T1000 (cell line): ENCODE results near the gene ACSF3.
"Not testable (repeated sequence)": the region's sequence is repeated elsewhere in the genome, so short reads cannot be mapped to it uniquely, and the experiment has no call there.

Experiments
- DNase-seq: peaks from one replicate; lab custom pipeline; 2025; ENCODE audit warnings: mixed read lengths; lab: John Stamatoyannopoulos, UW

The ACSF3 gene

DNA sequence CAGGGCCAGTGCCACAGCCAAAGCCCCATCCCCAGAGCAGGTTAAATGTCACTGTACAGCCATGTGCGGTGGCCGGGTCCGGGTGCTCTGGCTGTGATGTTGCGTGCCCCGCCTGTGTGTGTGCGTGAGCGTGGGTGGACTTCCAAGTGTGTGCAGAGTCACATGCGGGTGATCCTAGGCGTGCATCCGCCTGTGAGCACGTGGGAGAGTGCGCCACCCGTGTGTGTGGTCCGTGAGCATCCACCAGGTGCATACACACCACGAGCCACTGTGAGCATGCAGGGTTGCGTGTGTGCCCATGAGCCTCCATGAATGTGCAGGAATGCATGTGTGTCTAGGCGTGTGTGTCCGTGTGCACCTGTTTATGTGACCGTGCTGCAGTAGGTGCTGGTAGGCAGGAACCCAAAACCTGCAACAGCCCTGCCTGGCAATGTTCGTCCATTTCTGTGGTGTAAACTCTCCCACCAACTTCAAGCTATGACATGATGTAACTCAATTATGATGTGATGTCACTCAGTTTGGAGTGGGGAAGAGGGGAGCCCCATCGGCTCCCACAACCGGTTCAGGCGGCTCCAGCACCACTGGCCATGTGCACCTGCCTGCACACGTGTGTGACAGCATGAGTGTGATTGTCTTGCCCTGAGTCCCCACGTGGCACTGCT lies 37.6 kb upstream of the ACSF3 start:
- DNase-seq = no peak

DNA sequence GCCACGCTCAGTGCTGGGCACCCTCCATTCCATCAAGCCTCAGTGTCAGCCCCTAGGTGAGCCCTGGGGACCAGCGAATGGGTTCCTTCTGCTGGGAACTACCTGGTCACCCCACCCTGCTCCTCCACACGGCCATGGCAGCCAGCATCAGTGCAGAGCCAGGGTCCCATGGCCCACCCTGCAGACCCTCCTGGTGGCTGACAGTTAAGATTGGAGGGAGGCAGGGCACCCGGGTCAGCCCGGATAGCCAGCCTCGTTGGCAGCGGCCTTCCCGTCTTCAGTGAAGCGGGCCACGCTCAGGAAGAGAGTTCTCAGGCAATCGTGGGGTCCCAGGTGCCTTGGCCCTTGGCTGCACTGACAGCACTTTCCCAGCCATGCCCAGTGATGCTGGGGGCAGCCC lies 37.1 kb upstream of the ACSF3 start:
- no peak for DNase-seq

DNA sequence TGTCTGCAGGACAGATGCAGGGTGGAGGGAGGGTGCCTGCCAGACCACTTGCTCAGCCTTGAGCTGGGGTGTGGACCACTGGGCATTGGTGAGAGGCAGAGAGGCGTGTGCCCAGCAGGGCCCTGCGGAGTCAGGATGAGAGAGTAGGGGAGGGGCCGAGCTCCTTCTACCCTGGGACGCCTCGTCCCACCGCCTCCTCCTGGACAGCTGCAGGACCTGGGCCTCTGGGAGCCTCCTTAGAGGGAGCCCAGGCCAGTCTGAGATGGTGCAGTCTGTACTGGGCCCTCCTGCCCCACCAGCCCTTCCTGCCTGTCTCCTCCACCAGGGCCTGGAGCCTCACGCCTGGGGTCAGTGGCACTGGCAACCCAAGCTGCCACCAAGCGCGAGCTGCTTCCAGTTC lies 35.9 kb upstream of the ACSF3 start:
- DNase-seq = no peak

DNA sequence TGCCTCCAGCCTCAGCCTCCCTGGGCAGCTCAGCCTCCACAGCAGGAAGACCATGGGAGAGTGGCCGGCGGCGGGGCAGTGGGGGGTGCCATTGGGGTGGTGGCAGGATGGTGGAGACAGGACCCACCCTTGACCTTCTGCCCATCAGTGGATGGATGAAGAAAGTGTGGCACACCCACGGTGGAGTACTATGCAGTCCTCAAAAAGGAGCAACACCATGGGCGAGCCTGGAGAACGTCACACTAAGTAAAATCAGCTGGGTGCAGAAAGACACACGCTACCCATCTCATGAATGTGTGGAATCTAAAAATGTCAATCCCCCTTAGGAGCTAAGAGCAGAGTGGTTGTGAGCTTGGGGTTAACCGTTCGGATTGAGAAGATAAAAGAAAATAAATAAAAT lies 34.8 kb upstream of the ACSF3 start:
- no peak for DNase-seq

DNA sequence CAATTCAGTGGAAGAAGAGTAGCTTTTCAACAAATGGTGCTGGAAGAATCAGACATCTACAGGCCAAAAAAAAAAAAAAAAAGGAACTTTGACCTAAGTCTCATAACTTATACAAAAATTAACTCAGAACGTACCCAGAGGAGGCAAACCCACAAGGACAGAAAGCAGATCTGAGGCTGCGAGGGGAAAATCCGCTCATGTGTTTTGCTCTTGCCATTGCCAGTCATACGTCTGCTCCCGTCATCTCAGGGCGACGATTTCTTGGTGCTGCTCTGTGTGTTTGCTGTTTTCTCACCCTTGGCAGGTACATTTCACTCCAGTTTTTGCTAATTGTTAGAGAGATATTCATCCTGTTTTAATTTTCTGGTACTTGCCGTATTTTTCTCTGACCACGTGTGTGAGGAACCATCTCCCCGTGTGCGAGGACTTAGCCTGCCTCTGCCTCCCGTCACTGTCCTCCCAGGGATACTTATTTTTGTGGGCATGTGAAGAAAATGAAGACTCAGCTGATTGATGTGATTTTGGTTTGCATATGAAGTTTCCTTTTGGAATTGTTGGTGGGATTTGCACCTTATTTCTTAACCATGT lies 33.4 kb upstream of the ACSF3 start:
- no peak for DNase-seq

DNA sequence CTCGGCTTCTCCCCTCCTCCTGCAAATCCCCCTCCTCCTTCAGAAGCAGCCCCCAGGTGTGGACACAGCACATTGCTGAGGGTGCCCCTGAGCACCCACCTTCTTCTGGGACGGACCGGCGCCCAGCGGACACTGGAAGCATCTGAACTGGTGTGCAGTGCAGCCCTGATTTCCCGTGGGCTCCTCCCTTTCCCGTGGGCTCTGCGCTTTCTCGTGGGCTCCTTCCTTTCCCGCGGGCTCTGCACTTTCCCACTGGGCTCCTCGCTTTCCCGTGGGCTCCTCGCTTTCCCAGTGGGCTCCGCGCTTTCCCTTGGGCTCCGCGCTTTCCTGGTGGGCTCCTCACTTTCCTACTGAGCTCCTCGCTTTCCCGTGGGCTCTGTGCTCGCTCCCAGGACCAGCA lies 32.6 kb upstream of the ACSF3 start:
- no peak for DNase-seq

DNA sequence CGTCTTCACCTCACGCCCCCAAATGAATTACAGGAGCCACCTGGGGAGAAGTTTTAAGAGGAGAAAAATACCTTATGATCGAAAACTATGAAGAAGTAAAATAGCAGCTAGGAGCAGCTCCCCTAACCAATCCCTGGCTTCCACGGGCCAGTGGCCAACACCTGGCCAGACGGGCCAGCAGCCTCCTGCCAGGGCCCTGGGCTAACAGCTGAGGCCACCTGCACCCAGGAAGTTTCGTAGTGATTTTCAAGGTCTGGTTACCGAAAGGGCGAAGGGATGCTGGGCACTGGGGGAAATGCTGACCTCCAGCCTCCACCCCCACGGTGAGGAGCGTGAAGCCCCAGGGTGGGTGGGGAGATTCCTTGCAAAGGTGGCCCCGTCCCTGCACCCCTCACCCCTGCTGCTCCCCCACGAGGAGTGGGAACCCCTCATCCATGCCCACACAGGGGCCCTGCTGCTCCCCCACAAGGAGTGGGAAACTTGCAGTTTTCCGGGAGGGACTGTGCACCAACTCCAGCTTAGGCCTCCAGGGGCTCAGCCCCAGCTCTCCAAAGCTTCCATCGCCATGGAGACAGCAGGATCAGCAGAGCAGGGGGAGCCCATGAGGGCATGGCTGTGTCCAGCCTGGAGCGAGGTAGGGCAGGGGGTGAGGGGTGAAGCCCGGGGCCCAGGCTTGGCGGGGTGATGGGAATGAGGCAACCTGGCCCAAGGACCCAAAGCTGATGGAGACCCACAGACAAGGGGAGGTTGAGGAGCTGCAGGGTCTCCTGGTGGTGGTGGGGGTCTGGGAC lies 31.9 kb upstream of the ACSF3 start:
- DNase-seq = no peak

DNA sequence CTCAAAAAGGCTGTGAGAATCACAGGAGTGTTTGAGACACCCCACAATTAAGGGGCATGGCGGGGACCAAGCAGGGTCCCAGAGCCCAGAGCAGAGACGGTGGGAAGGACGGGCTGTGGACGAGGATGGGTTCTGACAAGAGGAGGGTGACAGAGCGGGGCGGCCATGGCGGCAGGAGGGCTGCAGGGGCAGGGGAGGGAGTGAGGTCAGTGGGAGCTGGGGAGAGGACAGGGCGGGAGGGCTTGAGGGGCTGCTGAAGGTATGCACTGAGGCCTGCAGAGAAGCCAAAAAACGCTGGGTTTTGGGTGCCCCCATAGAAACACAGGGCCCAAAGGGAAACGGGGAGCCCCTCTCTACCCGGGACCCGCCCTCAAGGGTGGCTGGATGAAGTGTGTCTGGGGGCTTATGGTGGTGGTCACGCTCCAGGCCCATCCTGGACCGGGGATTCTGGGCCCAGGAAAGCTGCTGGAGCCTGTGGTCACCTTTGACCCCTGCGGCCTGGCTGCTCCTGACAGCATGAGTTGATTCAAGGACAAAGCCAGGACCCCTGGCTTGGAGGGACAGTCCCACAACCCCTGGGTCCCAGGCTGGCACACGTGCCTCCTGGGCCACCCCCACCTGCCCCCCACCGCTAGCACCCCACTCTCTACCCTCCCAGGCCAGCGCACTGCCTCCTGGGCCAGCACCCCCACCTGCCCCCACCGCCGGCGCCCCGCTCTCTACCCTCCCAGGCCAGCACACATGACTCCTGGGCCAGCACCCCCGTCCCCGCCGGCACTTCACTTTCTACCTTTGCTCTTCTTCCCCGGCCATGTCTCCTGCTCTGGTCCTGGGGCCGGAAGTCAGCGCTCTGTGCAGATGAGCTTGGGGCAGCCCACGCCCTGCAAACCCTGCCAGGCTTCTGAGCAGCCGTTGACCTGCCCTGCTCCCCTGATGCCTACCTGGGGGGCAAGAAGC lies 31.0 kb upstream of the ACSF3 start:
- DNase-seq = no peak

DNA sequence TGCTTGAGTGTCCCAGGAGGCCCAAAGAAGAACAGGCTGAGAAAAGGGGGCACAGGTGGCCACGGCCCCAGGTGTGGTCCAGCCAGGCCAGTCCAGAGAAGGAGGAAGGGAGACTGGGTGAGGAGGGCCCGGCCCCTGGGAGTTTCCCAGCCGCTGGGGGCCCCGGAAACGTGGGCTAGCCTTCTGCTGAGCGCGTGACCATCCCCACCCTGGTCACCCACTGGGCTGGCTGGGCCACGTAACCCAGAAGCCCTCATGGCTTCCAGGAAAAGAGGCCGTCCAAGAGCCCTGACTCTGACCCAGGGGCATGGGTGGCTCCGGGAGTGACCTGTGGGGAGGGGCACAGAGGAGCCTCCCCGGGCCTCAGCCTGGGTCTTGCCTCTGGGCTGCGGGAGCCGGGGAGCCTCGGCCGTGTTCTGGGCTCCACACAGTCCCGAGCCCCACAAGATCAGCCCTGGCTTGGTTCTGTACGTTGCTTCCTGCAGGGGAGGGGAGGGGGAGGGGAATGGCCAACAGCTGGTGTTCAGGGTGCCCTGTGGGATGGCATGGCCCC lies 29.8 kb upstream of the ACSF3 start:
- DNase-seq = no peak

DNA sequence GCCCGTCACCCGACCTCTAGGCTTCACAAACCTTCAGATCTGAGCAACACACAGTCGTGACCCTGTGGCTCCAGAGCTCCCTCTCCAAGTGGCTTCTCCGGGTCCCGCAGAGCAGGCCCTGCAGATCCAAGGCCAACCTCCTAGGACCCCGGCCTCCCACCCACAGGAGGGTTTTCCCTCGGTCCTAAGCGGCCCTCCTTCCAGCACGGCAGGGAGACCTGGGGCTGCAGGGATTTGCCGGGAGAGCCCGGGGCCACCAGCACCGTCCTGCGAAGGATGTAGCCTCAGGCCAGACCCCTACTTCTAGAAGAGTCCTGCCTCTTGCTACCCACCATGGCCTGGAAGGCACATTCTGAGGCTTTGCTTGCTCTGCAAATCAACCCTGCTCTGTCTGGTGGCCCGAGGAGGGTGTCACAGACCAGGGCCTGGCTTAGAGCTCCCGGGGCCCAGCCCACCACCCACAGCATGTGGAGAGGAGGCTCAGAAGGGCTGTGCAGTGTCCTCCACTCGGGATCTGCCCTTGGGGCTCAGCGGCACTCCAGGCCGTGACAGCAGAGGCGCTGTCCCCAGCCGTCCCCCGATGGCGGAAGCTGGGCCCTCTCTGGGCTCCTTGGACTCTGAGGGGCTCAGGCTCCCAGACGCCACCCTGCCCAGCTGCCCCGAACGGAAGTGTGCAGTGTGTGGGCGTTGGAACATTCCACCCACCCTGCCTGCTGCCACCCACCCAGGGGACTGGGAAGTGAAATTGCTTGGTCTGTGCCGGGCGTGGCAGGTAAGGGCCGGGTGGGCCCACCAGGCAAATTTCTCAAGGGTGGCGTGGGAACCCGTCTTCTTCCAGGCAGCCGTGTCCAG lies 28.8 kb upstream of the ACSF3 start:
- no peak for DNase-seq

DNA sequence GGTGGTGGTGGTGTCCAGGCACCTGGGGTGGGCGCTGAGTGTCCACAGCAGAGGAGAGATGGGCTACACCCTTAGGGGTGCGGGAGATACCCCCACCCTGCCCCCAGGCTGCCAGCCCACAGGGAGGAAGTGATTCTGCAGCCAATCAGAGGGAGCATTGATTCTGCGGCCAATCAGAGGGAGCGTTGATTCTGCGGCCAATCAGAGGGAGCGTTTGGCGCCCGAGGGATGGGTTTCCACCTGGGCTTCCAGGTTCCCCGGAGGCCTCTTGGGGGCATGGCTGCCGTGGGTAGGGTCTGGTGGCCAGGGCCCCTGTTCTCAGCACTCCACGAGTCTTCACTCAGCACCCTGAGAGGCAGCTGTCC lies 28.2 kb upstream of the ACSF3 start:
- DNase-seq = no peak

DNA sequence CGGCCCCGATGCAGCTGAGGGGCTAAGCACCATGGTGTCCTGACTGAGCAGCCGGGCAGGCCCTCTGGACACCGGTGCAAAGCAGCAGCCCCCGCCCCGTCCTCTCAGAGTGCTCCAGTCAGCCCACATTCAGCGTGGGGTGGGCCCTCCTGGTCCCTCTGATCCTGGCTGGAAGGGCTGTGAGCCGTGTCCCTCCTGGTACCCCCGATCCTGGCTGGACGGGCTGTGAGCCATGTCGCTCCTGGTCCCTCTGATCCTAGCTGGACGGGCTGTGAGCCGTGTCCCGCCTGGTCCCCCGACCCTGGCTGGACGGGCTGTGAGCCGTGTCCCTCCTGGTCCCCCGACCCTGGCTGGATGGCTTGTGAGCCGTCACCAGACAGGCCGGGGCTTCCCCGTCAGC lies 26.9 kb upstream of the ACSF3 start:
- DNase-seq = no peak

DNA sequence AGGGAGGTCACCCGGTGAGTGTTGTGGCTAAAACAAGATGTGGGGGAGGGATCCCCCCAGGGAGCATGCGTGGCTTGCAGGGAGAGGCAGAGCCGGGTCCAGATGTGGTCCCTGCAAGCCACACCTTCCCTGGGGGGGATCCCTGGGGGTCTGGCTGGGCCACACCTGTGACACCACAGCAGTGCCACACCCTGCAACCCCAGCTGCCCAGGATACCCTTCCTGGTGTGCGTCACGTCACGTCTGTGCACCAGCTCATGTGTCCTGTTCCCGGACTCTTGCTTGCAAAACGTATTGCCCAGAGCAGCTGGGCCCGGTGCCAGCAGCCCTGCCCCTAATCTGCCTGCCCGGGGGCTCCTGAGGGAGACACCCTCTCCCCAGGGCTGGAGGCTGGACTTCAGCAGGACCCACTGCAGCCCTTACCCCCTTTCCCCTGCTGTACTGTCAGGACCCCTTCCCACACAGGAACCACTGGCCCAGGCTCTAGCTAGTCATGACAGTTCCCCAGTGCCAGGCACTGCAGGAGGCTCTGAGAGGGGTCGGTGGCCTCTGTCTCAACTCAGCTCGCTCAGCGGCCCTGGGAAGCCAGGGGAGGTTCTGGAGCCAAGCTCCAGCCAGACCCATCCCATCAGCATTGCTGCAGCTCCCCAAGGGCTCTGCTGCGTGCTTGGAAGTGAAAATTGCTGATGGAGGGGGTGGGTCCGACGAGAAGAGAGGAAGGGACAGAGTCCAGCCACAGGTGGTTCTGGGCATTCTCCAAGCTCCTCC lies 25.8 kb upstream of the ACSF3 start:
- DNase-seq = no peak

DNA sequence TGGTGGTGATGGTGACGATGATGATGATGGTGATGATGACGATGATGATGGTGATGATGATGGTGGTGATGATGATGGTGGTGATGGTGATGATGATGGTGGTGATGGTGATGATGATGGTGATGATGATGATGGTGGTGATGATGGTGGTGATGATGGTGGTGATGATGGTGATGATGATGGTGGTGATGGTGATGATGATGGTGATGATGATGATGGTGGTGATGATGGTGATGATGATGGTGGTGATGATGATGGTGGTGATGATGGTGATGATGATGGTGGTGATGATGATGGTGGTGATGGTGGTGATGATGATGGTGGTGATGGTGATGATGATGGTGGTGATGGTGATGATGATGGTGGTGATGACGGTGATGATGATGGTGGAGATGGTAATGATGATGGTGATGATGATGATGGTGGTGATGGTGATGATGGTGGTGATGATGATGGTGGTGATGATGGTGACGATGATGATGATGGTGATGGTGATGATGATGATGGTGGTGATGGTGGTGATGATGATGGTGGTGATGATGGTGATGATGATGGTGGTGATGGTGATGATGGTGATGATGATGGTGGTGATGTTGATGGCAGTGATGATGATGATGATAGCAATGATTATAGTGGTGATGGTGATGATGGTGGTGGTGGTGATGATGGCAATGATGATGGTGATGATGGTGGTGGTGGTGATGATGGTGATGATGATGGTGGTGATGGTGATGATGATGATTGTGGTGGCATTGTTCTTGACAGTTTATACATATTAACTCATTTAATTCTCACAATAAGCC lies 24.6 kb upstream of the ACSF3 start:
- DNase-seq = not testable (repeated sequence)

DNA sequence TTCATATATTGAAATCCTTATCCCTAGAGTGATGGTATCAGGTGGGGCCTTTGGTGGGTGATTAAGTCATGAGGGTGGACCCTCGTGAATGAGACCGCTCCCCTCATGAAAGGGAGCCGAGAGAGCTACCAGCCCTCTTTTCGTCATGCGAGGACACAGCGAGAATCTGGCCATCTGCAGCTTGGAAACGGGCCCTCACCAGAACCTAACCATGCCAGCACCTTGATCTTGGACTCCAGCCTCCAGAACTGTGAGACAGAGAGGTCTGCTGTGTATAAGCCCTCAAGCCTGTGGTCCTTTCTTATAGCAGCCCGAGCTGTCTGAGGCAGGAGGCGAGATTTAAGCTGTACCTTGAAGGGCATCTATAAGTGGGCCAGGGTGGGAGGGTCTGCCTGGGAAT lies 23.7 kb upstream of the ACSF3 start:
- no peak for DNase-seq

DNA sequence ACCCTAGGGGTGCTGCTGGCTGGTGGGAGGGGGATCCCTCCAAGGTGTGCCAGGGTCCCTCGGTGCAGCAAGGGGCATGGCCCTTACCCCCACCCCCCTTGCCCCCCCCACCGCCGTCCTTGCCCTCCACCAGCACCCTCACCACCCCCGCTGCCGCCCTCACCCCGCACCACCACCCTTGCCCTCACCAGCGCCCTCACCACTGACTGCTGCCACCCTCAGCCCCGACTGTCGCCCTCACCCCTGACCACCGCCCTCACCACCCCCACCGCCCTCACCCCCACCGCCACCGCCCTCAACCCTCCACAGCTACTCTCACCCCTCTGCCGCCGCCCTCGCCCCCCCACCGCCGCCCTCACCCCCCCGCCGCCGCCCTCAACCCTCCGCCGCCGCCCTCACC lies 23.1 kb upstream of the ACSF3 start:
- DNase-seq = no peak

DNA sequence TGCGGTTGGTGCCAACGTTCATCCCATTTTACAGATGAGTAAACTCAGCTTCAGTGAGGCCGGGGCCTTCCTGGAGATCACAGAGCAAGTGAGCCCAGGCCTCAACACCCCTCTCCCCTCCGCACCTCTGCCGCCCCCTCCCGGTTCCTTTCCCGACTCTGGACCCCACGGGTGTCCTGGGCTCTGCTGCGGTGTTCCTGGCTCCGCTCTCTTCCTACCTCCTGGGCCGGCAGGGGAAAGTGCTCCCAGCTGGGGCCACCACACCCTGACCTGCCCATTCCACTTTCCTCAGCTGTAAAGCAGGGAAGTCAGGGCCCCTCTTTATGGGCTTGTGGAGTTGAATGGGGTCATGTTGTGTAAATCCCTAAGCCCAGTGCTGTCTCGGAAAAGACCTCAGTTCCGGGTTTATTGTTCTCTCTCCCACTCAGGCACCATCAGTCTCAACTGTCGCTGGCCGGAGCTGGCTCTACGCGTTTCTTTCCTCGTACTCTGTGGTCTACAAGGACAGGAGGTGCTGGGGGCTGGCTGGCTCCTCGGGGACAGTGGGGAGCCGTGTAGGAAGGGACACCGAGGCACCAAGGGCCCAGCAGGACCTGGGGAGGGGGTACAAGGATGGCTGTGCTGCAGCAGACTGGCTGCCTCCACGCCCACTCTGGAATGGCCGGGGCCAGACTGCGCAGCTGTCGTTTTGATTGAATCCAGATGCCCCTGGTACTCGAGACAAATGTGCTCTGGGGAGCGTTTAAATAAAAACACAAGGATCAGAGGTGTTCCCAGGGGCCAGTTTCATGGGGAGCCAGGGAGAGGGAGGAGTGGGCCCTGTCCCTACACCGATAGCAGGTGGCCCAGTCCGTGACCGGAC lies 21.7 kb upstream of the ACSF3 start:
- DNase-seq = no peak

DNA sequence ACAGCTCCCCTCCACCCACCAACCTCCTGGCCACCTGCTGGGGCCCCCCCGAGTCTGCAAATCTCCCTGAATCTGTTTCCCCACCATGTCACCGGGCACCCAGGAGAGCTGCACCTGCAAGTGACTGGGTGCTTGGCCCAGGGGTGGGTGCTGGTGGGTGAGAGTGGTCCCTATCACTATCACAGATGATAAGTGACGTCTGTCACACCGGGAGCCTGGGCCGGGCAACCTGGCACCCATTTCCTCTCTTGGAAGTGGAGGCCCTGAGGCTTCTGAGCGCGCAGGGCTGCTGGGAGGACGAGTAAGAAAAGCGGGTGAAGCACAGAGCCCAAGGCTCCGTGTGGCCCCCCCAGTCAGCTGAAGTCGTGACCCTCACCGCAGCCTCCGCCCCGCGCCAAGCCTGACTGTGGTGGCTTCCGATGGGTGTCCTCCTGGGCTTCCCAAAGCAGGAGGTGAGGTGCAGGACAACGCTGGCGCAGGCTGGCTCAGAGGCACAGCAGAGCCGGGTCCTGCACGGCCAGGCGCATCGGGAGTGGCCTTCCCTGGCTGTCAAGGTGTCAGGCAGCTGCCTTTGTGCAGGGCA lies 21.0 kb upstream of the ACSF3 start:
- DNase-seq = no peak
